GM21717 (cell line): ENCODE data around the gene NUDT7.

Source experiments
- ATAC-seq: cut with Tn5 transposase; IDR thresholded peaks from one replicate; pipeline ENCODE4 v1.9.1; 2021; ENCODE audit warnings: mild to moderate bottlenecking, moderate library complexity; ENCODE audit not compliant: unreplicated experiment

Gene NUDT7

GRCh38 chr16:77723108-77723514 lies 797 bp downstream of the NUDT7 start:
- ATAC-seq: peak; percentile 15

- no peak for ATAC-seq
Measured at GRCh38 chr16:77724174-77724573, 1.9 kb downstream of the NUDT7 start.

GRCh38 chr16:77729951-77730350 lies 7.6 kb downstream of the NUDT7 start:
- ATAC-seq: no peak

- ATAC-seq: no peak
Measured at GRCh38 chr16:77732241-77732946, 10.1 kb downstream of the NUDT7 start.

GRCh38 chr16:77736879-77737278 lies 14.6 kb downstream of the NUDT7 start:
- no peak for ATAC-seq

GRCh38 chr16:77738706-77739558 lies 16.6 kb downstream of the NUDT7 start:
- ATAC-seq: no peak

- no peak for ATAC-seq
Measured at GRCh38 chr16:77739559-77739892, 17.2 kb downstream of the NUDT7 start.

- no peak for ATAC-seq
Measured at GRCh38 chr16:77744141-77744540, 21.8 kb downstream of the NUDT7 start.

GRCh38 chr16:77745972-77746371 lies 23.7 kb downstream of the NUDT7 start:
- no peak for ATAC-seq

- ATAC-seq: no peak
Measured at GRCh38 chr16:77748421-77749005, 26.2 kb downstream of the NUDT7 start.

GRCh38 chr16:77749415-77749814 lies 27.1 kb downstream of the NUDT7 start:
- ATAC-seq: no peak

- no peak for ATAC-seq
Measured at GRCh38 chr16:77758046-77758445, 35.7 kb downstream of the NUDT7 start.

GRCh38 chr16:77758508-77758907 lies 36.2 kb downstream of the NUDT7 start:
- ATAC-seq: no peak

GRCh38 chr16:77759201-77759600 lies 36.9 kb downstream of the NUDT7 start:
- no peak for ATAC-seq

- ATAC-seq: no peak
Measured at GRCh38 chr16:77759821-77760220, 37.5 kb downstream of the NUDT7 start.

GRCh38 chr16:77760800-77761199 lies 38.5 kb downstream of the NUDT7 start:
- ATAC-seq: no peak

- no peak for ATAC-seq
Measured at GRCh38 chr16:77761204-77761603, 38.9 kb downstream of the NUDT7 start.

- no peak for ATAC-seq
Measured at GRCh38 chr16:77762262-77762661, 39.9 kb downstream of the NUDT7 start.

- ATAC-seq: no peak
Measured at GRCh38 chr16:77763994-77764393, 41.7 kb downstream of the NUDT7 start.

- ATAC-seq: no peak
Measured at GRCh38 chr16:77767211-77767610, 44.9 kb downstream of the NUDT7 start.

- no peak for ATAC-seq
Measured at GRCh38 chr16:77767826-77768225, 45.5 kb downstream of the NUDT7 start.
